Skin of body (tissue), 2 donors: Measurements from ENCODE around the gene PRR9. TPM values are rescaled to one million over a fixed set of nuclear protein-coding genes. Genes with fewer than 3 reads are reported as not detected.
"Not testable (repeated sequence)": the region's sequence is repeated elsewhere in the genome, so short reads cannot be mapped to it uniquely, and the experiment has no call there.

ENCODE experiments used
- DNase-seq: peaks from one replicate; lab custom pipeline; 2025; lab: John Stamatoyannopoulos, UW
- total RNA-seq: library from RNA; depleted of rRNA; stranded (reverse); fragments of >200 nt; gene quantifications from one replicate; pipeline ENCODE4 v1.2.3, GENCODE V29; 2014

PRR9 gene
- 187 TPM for total RNA-seq

GRCh38 chr1:153217212-153217611 is at the start of gene PRR9:
Gene PRR9 (plus strand): TSS chr1:153217584. CDS start chr1:153218145, 561 bp downstream.
- DNase-seq, result no peak

GRCh38 chr1:153168686-153169085 is 48.7 kb upstream of the PRR9 start:
- no peak for DNase-seq

GRCh38 chr1:153174624-153175023 is 42.8 kb upstream of the PRR9 start:
- DNase-seq, result no peak

GRCh38 chr1:153178922-153179321 is 38.5 kb upstream of the PRR9 start:
- DNase-seq, result no peak

GRCh38 chr1:153180556-153180955 is 36.8 kb upstream of the PRR9 start:
- DNase-seq, result no peak

GRCh38 chr1:153188301-153188700 is 29.1 kb upstream of the PRR9 start:
- DNase-seq, result not testable (repeated sequence)

- DNase-seq, result no peak
Observed at GRCh38 chr1:153190373-153190772, 27.0 kb upstream of the PRR9 start.

- no peak for DNase-seq
Observed at GRCh38 chr1:153192697-153193096, 24.7 kb upstream of the PRR9 start.

- no peak for DNase-seq
Observed at GRCh38 chr1:153194331-153195050, 22.9 kb upstream of the PRR9 start.

- DNase-seq, result no peak
Observed at GRCh38 chr1:153195216-153195615, 22.2 kb upstream of the PRR9 start.

GRCh38 chr1:153202006-153202405 is 15.4 kb upstream of the PRR9 start:
- no peak for DNase-seq

GRCh38 chr1:153203130-153203529 is 14.3 kb upstream of the PRR9 start, which contains the start of gene LELP1:
Gene LELP1 (plus strand): TSS chr1:153203430. CDS start chr1:153204708, 1,278 bp downstream.
- DNase-seq, result no peak

GRCh38 chr1:153206631-153207030 is 10.8 kb upstream of the PRR9 start:
- DNase-seq, result no peak

GRCh38 chr1:153210206-153210605 is 7.2 kb upstream of the PRR9 start:
- DNase-seq, result no peak

GRCh38 chr1:153212201-153212600 is 5.2 kb upstream of the PRR9 start:
- no peak for DNase-seq

- DNase-seq, result no peak
Observed at GRCh38 chr1:153213519-153213918, 3.9 kb upstream of the PRR9 start.

- DNase-seq, result no peak
Observed at GRCh38 chr1:153217744-153218416, 496 bp downstream of the PRR9 start.

GRCh38 chr1:153220606-153221303 is 3.4 kb downstream of the PRR9 start:
- no peak for DNase-seq

- not testable (repeated sequence) for DNase-seq
Observed at GRCh38 chr1:153223040-153223891, 5.9 kb downstream of the PRR9 start.

- no peak for DNase-seq
Observed at GRCh38 chr1:153227810-153228209, 10.4 kb downstream of the PRR9 start.

- no peak for DNase-seq
Observed at GRCh38 chr1:153228491-153228890, 11.1 kb downstream of the PRR9 start.
